ENCODE data around the gene CFAP221.

DNA sequence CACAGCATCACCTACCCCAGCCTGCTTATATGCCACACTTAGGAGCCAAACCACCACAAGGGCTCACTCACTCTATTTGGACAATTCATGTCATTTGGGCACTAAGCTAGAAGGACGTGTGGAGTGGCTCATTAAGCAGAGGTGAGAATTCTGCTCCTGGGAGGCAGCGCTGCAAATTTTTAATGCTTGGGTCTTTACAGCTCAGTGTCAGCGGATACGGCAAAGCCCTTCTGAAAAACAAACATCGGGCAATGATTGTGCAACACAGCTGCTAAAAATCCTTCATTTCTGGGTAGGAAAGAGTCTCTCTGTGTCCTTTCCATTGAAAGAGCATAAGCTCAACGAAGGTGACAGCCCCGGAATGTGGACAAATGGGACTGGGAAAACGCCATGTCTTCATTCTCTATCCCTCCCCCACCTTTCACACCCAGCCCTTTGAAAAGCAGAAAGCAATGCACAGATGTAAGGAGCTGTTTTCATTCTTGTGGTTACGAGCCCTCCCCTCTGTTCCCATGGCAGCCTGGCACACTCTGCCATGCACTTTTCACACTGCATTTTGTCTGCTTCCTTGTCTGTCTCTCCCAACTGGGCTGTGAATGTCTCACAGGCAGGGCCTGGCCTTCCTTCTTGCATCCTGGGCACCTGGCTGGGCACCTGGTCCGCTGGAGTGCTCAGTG lies 150.7 kb downstream of the CFAP221 start:
- TF ChIP-seq CTCF (IDR thresholded peaks at IDR 0.05) = no peak
- no peak for TF ChIP-seq POLR2A (IDR thresholded peaks at IDR 0.05)

All from body of pancreas (tissue), 4 donors.